ENCODE results near the gene CDC42BPB.

The CDC42BPB gene

GRCh38 chr14:103073876-103074728, 16.8 kb upstream of the CDC42BPB start:
- no peak for DNase-seq (ENCODE audit: low read depth, low spot score)

- DNase-seq (ENCODE audit: low read depth, low spot score): no peak
Observed at GRCh38 chr14:103073367-103073875, 16.1 kb upstream of the CDC42BPB start.

- DNase-seq (ENCODE audit: low read depth, low spot score): no peak
Observed at GRCh38 chr14:103072595-103073366, 15.4 kb upstream of the CDC42BPB start.

GRCh38 chr14:103071544-103072251, 14.3 kb upstream of the CDC42BPB start:
- no peak for DNase-seq (ENCODE audit: low read depth, low spot score)

GRCh38 chr14:103070971-103071542, 13.7 kb upstream of the CDC42BPB start:
- no peak for DNase-seq (ENCODE audit: low read depth, low spot score)

- no peak for DNase-seq (ENCODE audit: low read depth, low spot score)
Observed at GRCh38 chr14:103070263-103070885, 13.0 kb upstream of the CDC42BPB start.

GRCh38 chr14:103068351-103069073, 11.2 kb upstream of the CDC42BPB start:
- DNase-seq (ENCODE audit: low read depth, low spot score): no peak

- DNase-seq (ENCODE audit: low read depth, low spot score): no peak
Observed at GRCh38 chr14:103067231-103067954, 10.0 kb upstream of the CDC42BPB start.

- no peak for DNase-seq (ENCODE audit: low read depth, low spot score)
Observed at GRCh38 chr14:103066399-103066798, 9.1 kb upstream of the CDC42BPB start.

- DNase-seq (ENCODE audit: low read depth, low spot score): no peak
Observed at GRCh38 chr14:103065861-103066260, 8.5 kb upstream of the CDC42BPB start.

GRCh38 chr14:103064978-103065377, 7.6 kb upstream of the CDC42BPB start:
- no peak for DNase-seq (ENCODE audit: low read depth, low spot score)

GRCh38 chr14:103064436-103064835, 7.1 kb upstream of the CDC42BPB start:
- no peak for DNase-seq (ENCODE audit: low read depth, low spot score)

GRCh38 chr14:103061482-103061976, 4.2 kb upstream of the CDC42BPB start:
- DNase-seq (ENCODE audit: low read depth, low spot score): no peak

- no peak for DNase-seq (ENCODE audit: low read depth, low spot score)
Observed at GRCh38 chr14:103059556-103059955, 2.2 kb upstream of the CDC42BPB start.

- no peak for DNase-seq (ENCODE audit: low read depth, low spot score)
Observed at GRCh38 chr14:103058164-103059055, 1.1 kb upstream of the CDC42BPB start.

- DNase-seq (ENCODE audit: low read depth, low spot score): no peak
Observed at GRCh38 chr14:103057028-103057371, 349 bp downstream of the CDC42BPB start.

- no peak for DNase-seq (ENCODE audit: low read depth, low spot score)
Observed at GRCh38 chr14:103056322-103057027, 874 bp downstream of the CDC42BPB start.

GRCh38 chr14:103055695-103056094, 1.7 kb downstream of the CDC42BPB start:
- no peak for DNase-seq (ENCODE audit: low read depth, low spot score)
